ENCODE measurements around the gene HSD3B7.

The HSD3B7 gene

GRCh38 chr16:30965436-30965835, 19.6 kb upstream of the HSD3B7 start:
- no peak overlapping the region for H3K27ac ChIP-seq (ENCODE audit: low read depth, low read length)
- no peak overlapping the region for H3K23ac ChIP-seq (ENCODE audit: low read length)
- no peaks in the 10 kb centered on the region for H3K9me3 ChIP-seq (ENCODE audit: insufficient read depth, low read depth, low read length)
- DNase-seq: no peak
- no peak overlapping the region for H2BK120ac ChIP-seq (ENCODE audit: insufficient read depth, low read length, poor library complexity)
- no peak overlapping the region for H4K91ac ChIP-seq (ENCODE audit: low read depth, low read length)
- H4K8ac ChIP-seq (ENCODE audit: low read depth, low read length): no peak overlapping the region
- no peak overlapping the region for H3K9ac ChIP-seq (ENCODE audit: low read length)
- H3K4me3 ChIP-seq (ENCODE audit: low read depth, low read length): no peak overlapping the region
- H3K36me3 ChIP-seq (ENCODE audit: control insufficient read depth in 1 of 2, insufficient read depth in 2 of 2, low read length in 2 of 2): peaks cover 76 to 79% of the 10 kb centered on the region in 2 experiments
- no peak overlapping the region for H3K4me2 ChIP-seq (ENCODE audit: low read length)
- H2BK5ac ChIP-seq (ENCODE audit: low read depth, low read length, poor library complexity): no peak overlapping the region
- no peak overlapping the region for H3K4ac ChIP-seq (ENCODE audit: low read depth, low read length)
- no peak overlapping the region for H2AFZ ChIP-seq (ENCODE audit: insufficient read depth, low read length, poor library complexity)
- no peak overlapping the region for H4K12ac ChIP-seq (ENCODE audit: low read depth, low read length)
- H3K18ac ChIP-seq (ENCODE audit: low read length): no peak overlapping the region
- no peaks in the 10 kb centered on the region for H3K4me1 ChIP-seq (ENCODE audit: control insufficient read depth in 1 of 2, insufficient read depth in 2 of 2, low read length in 2 of 2)
- H2AK5ac ChIP-seq (ENCODE audit: low read length): no peak overlapping the region
- no peaks in the 10 kb centered on the region for H3K27me3 ChIP-seq (ENCODE audit: insufficient read depth, low read length)
- H3K79me2 ChIP-seq (ENCODE audit: control insufficient read depth, insufficient read depth, low read length, poor library complexity): no peaks in the 10 kb centered on the region
- no peak overlapping the region for H3K14ac ChIP-seq (ENCODE audit: low read length)
- WGBS (ENCODE audit: extremely low coverage, insufficient coverage, insufficient read length): no CpG with 5 or more reads among the region's 15 CpGs
- H2BK12ac ChIP-seq (ENCODE audit: low read length): no peak overlapping the region
- H3K79me1 ChIP-seq (ENCODE audit: low read length): no peaks in the 10 kb centered on the region

- Histone ChIP-seq H4K12ac (ENCODE audit: low read depth, low read length) (no peak overlapping the region), H3K4me2 (ENCODE audit: low read length) (no peak overlapping the region), H3K9me3 (ENCODE audit: insufficient read depth, low read depth, low read length) (no peaks in the 10 kb centered on the region), H2BK5ac (ENCODE audit: low read depth, low read length, poor library complexity) (no peak overlapping the region), H2BK12ac (ENCODE audit: low read length) (no peak overlapping the region), H2AFZ (ENCODE audit: insufficient read depth, low read length, poor library complexity) (no peak overlapping the region), H3K36me3 (ENCODE audit: control insufficient read depth in 1 of 2, insufficient read depth in 2 of 2, low read length in 2 of 2) (peaks cover 79 to 80% of the 10 kb centered on the region in 2 experiments), H3K23ac (ENCODE audit: low read length) (no peak overlapping the region), H3K4me1 (ENCODE audit: control insufficient read depth in 1 of 2, insufficient read depth in 2 of 2, low read length in 2 of 2) (no peaks in the 10 kb centered on the region), H3K27me3 (ENCODE audit: insufficient read depth, low read length) (no peaks in the 10 kb centered on the region), H3K4me3 (ENCODE audit: low read depth, low read length) (peak overlapping the region; percentile 8), H3K79me2 (ENCODE audit: control insufficient read depth, insufficient read depth, low read length, poor library complexity) (no peaks in the 10 kb centered on the region), H3K14ac (ENCODE audit: low read length) (no peak overlapping the region), H3K4ac (ENCODE audit: low read depth, low read length) (no peak overlapping the region), H4K91ac (ENCODE audit: low read depth, low read length) (no peak overlapping the region), H4K8ac (ENCODE audit: low read depth, low read length) (no peak overlapping the region), H2AK5ac (ENCODE audit: low read length) (no peak overlapping the region), H3K18ac (ENCODE audit: low read length) (no peak overlapping the region), H3K79me1 (ENCODE audit: low read length) (no peaks in the 10 kb centered on the region), H3K27ac (ENCODE audit: low read depth, low read length) (no peak overlapping the region), H3K9ac (ENCODE audit: low read length) (peak overlapping the region; percentile 55), H2BK120ac (ENCODE audit: insufficient read depth, low read length, poor library complexity) (no peak overlapping the region)
- WGBS (ENCODE audit: extremely low coverage, insufficient coverage, insufficient read length): no CpG with 5 or more reads among the region's 19 CpGs
- no peak for DNase-seq
Measured at GRCh38 chr16:30966033-30966619, 18.9 kb upstream of the HSD3B7 start.

GRCh38 chr16:30967795-30968194, 17.2 kb upstream of the HSD3B7 start:
- Histone ChIP-seq H4K91ac (ENCODE audit: low read depth, low read length) (no peak overlapping the region), H2AFZ (ENCODE audit: insufficient read depth, low read length, poor library complexity) (no peak overlapping the region), H3K18ac (ENCODE audit: low read length) (no peak overlapping the region), H3K36me3 (ENCODE audit: control insufficient read depth in 1 of 2, insufficient read depth in 2 of 2, low read length in 2 of 2) (peaks cover 76 to 83% of the 10 kb centered on the region in 2 experiments), H2BK120ac (ENCODE audit: insufficient read depth, low read length, poor library complexity) (no peak overlapping the region), H3K79me1 (ENCODE audit: low read length) (no peaks in the 10 kb centered on the region), H3K27ac (ENCODE audit: low read depth, low read length) (no peak overlapping the region), H2AK5ac (ENCODE audit: low read length) (no peak overlapping the region), H3K4me3 (ENCODE audit: low read depth, low read length) (no peak overlapping the region), H3K27me3 (ENCODE audit: insufficient read depth, low read length) (no peaks in the 10 kb centered on the region), H3K4ac (ENCODE audit: low read depth, low read length) (no peak overlapping the region), H3K79me2 (ENCODE audit: control insufficient read depth, insufficient read depth, low read length, poor library complexity) (no peaks in the 10 kb centered on the region), H2BK5ac (ENCODE audit: low read depth, low read length, poor library complexity) (no peak overlapping the region), H4K12ac (ENCODE audit: low read depth, low read length) (no peak overlapping the region), H3K14ac (ENCODE audit: low read length) (no peak overlapping the region), H3K23ac (ENCODE audit: low read length) (no peak overlapping the region), H3K4me2 (ENCODE audit: low read length) (no peak overlapping the region), H3K9ac (ENCODE audit: low read length) (no peak overlapping the region), H2BK12ac (ENCODE audit: low read length) (no peak overlapping the region), H3K4me1 (ENCODE audit: control insufficient read depth in 1 of 2, insufficient read depth in 2 of 2, low read length in 2 of 2) (no peaks in the 10 kb centered on the region), H4K8ac (ENCODE audit: low read depth, low read length) (no peak overlapping the region), H3K9me3 (ENCODE audit: insufficient read depth, low read depth, low read length) (no peaks in the 10 kb centered on the region)
- no peak for DNase-seq
- no CpG with 5 or more reads among the region's 4 CpGs for WGBS (ENCODE audit: extremely low coverage, insufficient coverage, insufficient read length)

- no peak overlapping the region for H3K23ac ChIP-seq (ENCODE audit: low read length)
- H2BK12ac ChIP-seq (ENCODE audit: low read length): no peak overlapping the region
- H3K4me2 ChIP-seq (ENCODE audit: low read length): no peak overlapping the region
- H3K4ac ChIP-seq (ENCODE audit: low read depth, low read length): no peak overlapping the region
- H3K4me1 ChIP-seq (ENCODE audit: control insufficient read depth in 1 of 2, insufficient read depth in 2 of 2, low read length in 2 of 2): no peaks in the 10 kb centered on the region
- H4K8ac ChIP-seq (ENCODE audit: low read depth, low read length): no peak overlapping the region
- H2AFZ ChIP-seq (ENCODE audit: insufficient read depth, low read length, poor library complexity): no peak overlapping the region
- H3K4me3 ChIP-seq (ENCODE audit: low read depth, low read length): no peak overlapping the region
- H3K79me1 ChIP-seq (ENCODE audit: low read length): no peaks in the 10 kb centered on the region
- DNase-seq: no peak
- H4K12ac ChIP-seq (ENCODE audit: low read depth, low read length): no peak overlapping the region
- WGBS (ENCODE audit: extremely low coverage, insufficient coverage, insufficient read length): no CpG with 5 or more reads among the region's 19 CpGs
- H3K14ac ChIP-seq (ENCODE audit: low read length): no peak overlapping the region
- H3K18ac ChIP-seq (ENCODE audit: low read length): no peak overlapping the region
- H2AK5ac ChIP-seq (ENCODE audit: low read length): no peak overlapping the region
- no peak overlapping the region for H2BK5ac ChIP-seq (ENCODE audit: low read depth, low read length, poor library complexity)
- no peak overlapping the region for H3K9ac ChIP-seq (ENCODE audit: low read length)
- no peaks in the 10 kb centered on the region for H3K9me3 ChIP-seq (ENCODE audit: insufficient read depth, low read depth, low read length)
- H3K36me3 ChIP-seq (ENCODE audit: control insufficient read depth in 1 of 2, insufficient read depth in 2 of 2, low read length in 2 of 2): peaks cover 75 to 87% of the 10 kb centered on the region in 2 experiments
- H3K79me2 ChIP-seq (ENCODE audit: control insufficient read depth, insufficient read depth, low read length, poor library complexity): no peaks in the 10 kb centered on the region
- H3K27me3 ChIP-seq (ENCODE audit: insufficient read depth, low read length): no peaks in the 10 kb centered on the region
- H4K91ac ChIP-seq (ENCODE audit: low read depth, low read length): no peak overlapping the region
- H3K27ac ChIP-seq (ENCODE audit: low read depth, low read length): no peak overlapping the region
- no peak overlapping the region for H2BK120ac ChIP-seq (ENCODE audit: insufficient read depth, low read length, poor library complexity)
Measured at GRCh38 chr16:30969246-30969842, 15.7 kb upstream of the HSD3B7 start.

Measured in trophoblast cell (in vitro differentiated cells and primary cell).